GM23338 (cell line): ENCODE results near the gene OR1J1. TPM values are rescaled to one million over a fixed set of nuclear protein-coding genes. Genes with fewer than 3 reads are reported as not detected.

ENCODE experiments used
- ATAC-seq: fragments of 200-7000 bp; cut with Tn5 transposase; 3 replicates; pipeline ENCODE4 v1.9.1; 2020
- DNase-seq: peaks from one replicate; pipeline ENCODE4 v3.0.0-alpha.2; 2015; ENCODE audit warnings: low spot score
- H2AFZ ChIP-seq: fragments of 200-600 bp; sonication (generic); 2 replicates; pipeline ENCODE4 v1.8.0; 2016; ENCODE audit warnings: antibody characterized with exemption, mild to moderate bottlenecking, moderate library complexity
- H3F3A ChIP-seq: fragments of 200-600 bp; sonication (generic); replicated peaks from 2 replicates; pipeline ENCODE4 v1.8.0; 2017; ENCODE audit warnings: antibody characterized with exemption, mixed run types, low read depth
- H3K27ac ChIP-seq: fragments of 200-600 bp; sonication (generic); 2 replicates; pipeline ENCODE4 v1.6.1; 2016; ENCODE audit warnings: low read depth
- H3K27me3 ChIP-seq: fragments of 200-600 bp; sonication (generic); 2 replicates; pipeline ENCODE4 v1.8.0; 2016; ENCODE audit warnings: mild to moderate bottlenecking, mixed run types, moderate library complexity; ENCODE audit not compliant: insufficient read depth
- H3K36me3 ChIP-seq: fragments of 200-600 bp; sonication (generic); 2 replicates; pipeline ENCODE4 v1.8.0; 2016; ENCODE audit warnings: mild to moderate bottlenecking; ENCODE audit not compliant: insufficient read depth
- H3K4me1 ChIP-seq: fragments of 200-600 bp; sonication (generic); 2 replicates; pipeline ENCODE4 v1.8.0; 2016; ENCODE audit warnings: mild to moderate bottlenecking, moderate library complexity; ENCODE audit not compliant: insufficient read depth
- H3K4me2 ChIP-seq: fragments of 200-600 bp; sonication (generic); 2 replicates; pipeline ENCODE4 v1.7.1; 2017; ENCODE audit warnings: mixed run types
- H3K4me3 ChIP-seq: fragments of 200-600 bp; sonication (generic); 2 replicates; pipeline ENCODE4 v1.6.1; 2016; ENCODE audit warnings: mixed run types
- H3K79me2 ChIP-seq: fragments of 200-600 bp; sonication (generic); replicated peaks from 2 replicates; pipeline ENCODE4 v1.8.0; 2017; ENCODE audit warnings: mild to moderate bottlenecking; ENCODE audit not compliant: insufficient read depth
- H3K9me2 ChIP-seq: fragments of 200-600 bp; sonication (generic); 2 replicates; pipeline ENCODE4 v1.8.0; 2017; ENCODE audit not compliant: insufficient read depth
- H4K20me1 ChIP-seq: fragments of 200-600 bp; sonication (generic); replicated peaks from 2 replicates; pipeline ENCODE4 v1.8.0; 2017; ENCODE audit warnings: mild to moderate bottlenecking; ENCODE audit not compliant: insufficient read depth
- H3K27ac Mint-ChIP-seq: 2 replicates; pipeline ENCODE4 v1.8.0; 2020; ENCODE audit warnings: inconsistent platforms, mild to moderate bottlenecking, moderate library complexity, mixed read lengths
- H3K27me3 Mint-ChIP-seq: 3 replicates; pipeline ENCODE4 v1.8.0; 2022; ENCODE audit warnings: low read depth, mild to moderate bottlenecking, moderate library complexity, mixed read lengths, inconsistent platforms; ENCODE audit not compliant: insufficient read depth, poor library complexity
- H3K36me3 Mint-ChIP-seq: 3 replicates; pipeline ENCODE4 v1.8.0; 2021; ENCODE audit warnings: low read depth, mild to moderate bottlenecking, inconsistent platforms, moderate library complexity, mixed read lengths
- H3K4me1 Mint-ChIP-seq: 3 replicates; pipeline ENCODE4 v1.8.0; 2020; ENCODE audit warnings: mild to moderate bottlenecking, inconsistent platforms, mixed read lengths
- H3K4me3 Mint-ChIP-seq: 3 replicates; pipeline ENCODE4 v1.8.0; 2021; ENCODE audit warnings: moderate library complexity, mild to moderate bottlenecking, inconsistent platforms, mixed read lengths
- H3K9me3 Mint-ChIP-seq: 3 replicates; pipeline ENCODE4 v1.8.0; 2020; ENCODE audit warnings: moderate library complexity, mild to moderate bottlenecking, inconsistent platforms, mixed read lengths
- EZH2 ChIP-seq: fragments of 200-600 bp; sonication (generic); IDR thresholded peaks from one replicate; pipeline ENCODE4 v1.8.0; 2017; ENCODE audit warnings: antibody characterized with exemption, mild to moderate bottlenecking, low read depth; ENCODE audit not compliant: unreplicated experiment
- JUNB ChIP-seq: IDR thresholded peaks from one replicate; pipeline ENCODE4 v1.6.1; 2016; ENCODE audit warnings: antibody characterized with exemption; ENCODE audit not compliant: unreplicated experiment
- ZNF331 ChIP-seq: fragments of 250-450 bp; sonication (Bioruptor Pico); IDR thresholded peaks from 2 replicates; pipeline ENCODE4 v1.5.0; 2020; ENCODE audit warnings: low read depth, mild to moderate bottlenecking, moderate library complexity
- polyA plus RNA-seq: library from polyadenylated mRNA; unstranded; fragments of >200 nt; fragmentation: Nextera tagmentation; extraction: Ambion mirVana; gene quantifications from 2 replicates; pipeline ENCODE4 v1.2.1, GENCODE V29; 2016
- total RNA-seq: library from RNA; depleted of rRNA; stranded (reverse); fragments of >200 nt; shearing (Covaris generic); gene quantifications from 2 replicates; pipeline ENCODE4 v1.2.3, GENCODE V29; 2014
- TF ChIP-seq, protein P1 (sequence below): IDR thresholded peaks from 2 replicates; pipeline ENCODE4 v1.6.1; 2016; ENCODE audit warnings: antibody characterized with exemption
- TF ChIP-seq, protein P2 (sequence below), 2 experiments: fragments of 200-600 bp in 1 of 2; sonication (generic) in 1 of 2; conservative IDR thresholded peaks; 2 replicates each; pipeline versions ENCODE4 v1.5.1 to v1.6.1; 2016 to 2017; ENCODE audit warnings: antibody characterized with exemption in 2 of 2, low read depth in 2 of 2, mild to moderate bottlenecking in 2 of 2, moderate library complexity in 1 of 2
- TF ChIP-seq, protein P3 (sequence below): fragments of 250-450 bp; sonication (Bioruptor Pico); IDR thresholded peaks from 2 replicates; pipeline ENCODE4 v1.5.0; 2020; ENCODE audit warnings: mild to moderate bottlenecking, moderate library complexity

The OR1J1 gene
- total and polyA plus RNA-seq, 2 experiments from 2014 or later, result not detected

DNA sequence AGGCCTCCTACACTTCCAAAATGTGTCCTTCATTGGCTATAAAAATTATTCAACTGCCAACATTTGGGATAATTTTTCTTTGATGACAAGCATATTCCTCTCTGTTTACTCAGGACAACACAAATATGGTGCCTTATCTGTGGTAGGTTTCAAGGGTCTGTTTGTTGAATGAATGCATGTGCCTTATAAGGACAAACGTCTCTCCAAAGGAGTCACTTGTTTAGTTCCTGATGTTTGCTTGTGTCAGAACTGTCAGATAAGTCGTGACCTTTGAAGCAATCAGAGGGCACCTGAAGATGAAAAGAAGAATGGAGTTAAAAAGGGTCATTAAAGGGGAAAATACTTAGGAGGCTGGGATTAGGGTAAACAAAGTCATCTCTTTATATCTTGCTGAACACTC lies 29.2 kb upstream of the OR1J1 start:
- peaks cover 43% of the 10 kb centered on the region for H3K9me3 Mint-ChIP-seq
- Histone ChIP-seq H3K27me3 (0 out of 2 replicates have a peak, but pooled peaks cover 2% of the 10 kb centered on the region), H4K20me1 (no peaks in the 10 kb centered on the region), H3K4me2 (no peak overlapping the region), H3K36me3 (no peaks in the 10 kb centered on the region), H3K4me3 (no peak overlapping the region), H3K4me1 (no peaks in the 10 kb centered on the region), H3K79me2 (no peaks in the 10 kb centered on the region), H2AFZ (no peak overlapping the region), H3K27ac (no peak overlapping the region), H3K9me2 (no peaks in the 10 kb centered on the region), H3F3A (no peaks in the 10 kb centered on the region)
- no peak for DNase-seq
- TF ChIP-seq, protein P1, sequence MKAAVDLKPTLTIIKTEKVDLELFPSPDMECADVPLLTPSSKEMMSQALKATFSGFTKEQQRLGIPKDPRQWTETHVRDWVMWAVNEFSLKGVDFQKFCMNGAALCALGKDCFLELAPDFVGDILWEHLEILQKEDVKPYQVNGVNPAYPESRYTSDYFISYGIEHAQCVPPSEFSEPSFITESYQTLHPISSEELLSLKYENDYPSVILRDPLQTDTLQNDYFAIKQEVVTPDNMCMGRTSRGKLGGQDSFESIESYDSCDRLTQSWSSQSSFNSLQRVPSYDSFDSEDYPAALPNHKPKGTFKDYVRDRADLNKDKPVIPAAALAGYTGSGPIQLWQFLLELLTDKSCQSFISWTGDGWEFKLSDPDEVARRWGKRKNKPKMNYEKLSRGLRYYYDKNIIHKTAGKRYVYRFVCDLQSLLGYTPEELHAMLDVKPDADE, result no peak
- TF ChIP-seq JUNB (no peak), ZNF331 (CRISPR knock-in tag) (no peak), EZH2 (no peak)
- no peak overlapping the region for H3K27ac Mint-ChIP-seq
- no peak for ATAC-seq
- H3K27me3 Mint-ChIP-seq, result peaks cover 2% of the 10 kb centered on the region
- H3K4me3 Mint-ChIP-seq, result no peak overlapping the region
- H3K36me3 Mint-ChIP-seq, result peaks cover 9% of the 10 kb centered on the region
- H3K4me1 Mint-ChIP-seq, result no peaks in the 10 kb centered on the region

DNA sequence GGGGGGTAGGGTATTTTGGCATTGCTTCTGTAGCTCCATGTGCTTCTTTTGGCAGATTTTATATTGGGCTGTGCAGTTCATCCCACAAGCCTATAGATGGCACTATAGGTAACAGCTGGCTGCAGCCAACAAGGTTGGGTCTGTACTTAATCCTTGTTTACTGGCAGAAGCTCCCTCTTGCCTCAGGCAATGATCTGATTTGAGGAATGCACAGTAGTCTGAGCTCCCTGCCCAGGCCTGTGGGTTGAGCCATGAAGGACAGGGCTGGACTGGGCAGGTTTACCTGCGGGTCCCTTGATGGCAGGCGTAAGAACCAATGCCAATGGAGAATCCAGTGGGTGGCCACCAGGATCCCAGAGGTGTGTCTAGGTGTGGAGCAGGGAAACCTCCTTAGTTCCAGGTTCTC lies 21.2 kb upstream of the OR1J1 start:
- peak; percentile 78 for DNase-seq
- Histone ChIP-seq H3K27me3 (no peaks in the 10 kb centered on the region; the same call in 1 of the 2 replicates), H3K4me2 (no peak overlapping the region), H2AFZ (no peak overlapping the region), H3K79me2 (no peaks in the 10 kb centered on the region), H3K4me1 (no peaks in the 10 kb centered on the region), H3K36me3 (no peaks in the 10 kb centered on the region; the same call in 1 of the 2 replicates), H4K20me1 (no peaks in the 10 kb centered on the region), H3K4me3 (no peak overlapping the region), H3K9me2 (no peaks in the 10 kb centered on the region), H3F3A (no peaks in the 10 kb centered on the region), H3K27ac (no peak overlapping the region)
- Mint-ChIP-seq H3K36me3 (no peaks in the 10 kb centered on the region; the same call in 1 of the 3 replicates), H3K27ac (no peak overlapping the region), H3K27me3 (peaks cover 8% of the 10 kb centered on the region), H3K4me3 (no peak overlapping the region), H3K4me1 (no peaks in the 10 kb centered on the region), H3K9me3 (peaks cover 91% of the 10 kb centered on the region)
- no peak for TF ChIP-seq JUNB
- TF ChIP-seq, protein P2, sequence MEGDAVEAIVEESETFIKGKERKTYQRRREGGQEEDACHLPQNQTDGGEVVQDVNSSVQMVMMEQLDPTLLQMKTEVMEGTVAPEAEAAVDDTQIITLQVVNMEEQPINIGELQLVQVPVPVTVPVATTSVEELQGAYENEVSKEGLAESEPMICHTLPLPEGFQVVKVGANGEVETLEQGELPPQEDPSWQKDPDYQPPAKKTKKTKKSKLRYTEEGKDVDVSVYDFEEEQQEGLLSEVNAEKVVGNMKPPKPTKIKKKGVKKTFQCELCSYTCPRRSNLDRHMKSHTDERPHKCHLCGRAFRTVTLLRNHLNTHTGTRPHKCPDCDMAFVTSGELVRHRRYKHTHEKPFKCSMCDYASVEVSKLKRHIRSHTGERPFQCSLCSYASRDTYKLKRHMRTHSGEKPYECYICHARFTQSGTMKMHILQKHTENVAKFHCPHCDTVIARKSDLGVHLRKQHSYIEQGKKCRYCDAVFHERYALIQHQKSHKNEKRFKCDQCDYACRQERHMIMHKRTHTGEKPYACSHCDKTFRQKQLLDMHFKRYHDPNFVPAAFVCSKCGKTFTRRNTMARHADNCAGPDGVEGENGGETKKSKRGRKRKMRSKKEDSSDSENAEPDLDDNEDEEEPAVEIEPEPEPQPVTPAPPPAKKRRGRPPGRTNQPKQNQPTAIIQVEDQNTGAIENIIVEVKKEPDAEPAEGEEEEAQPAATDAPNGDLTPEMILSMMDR (conservative IDR thresholded peaks at IDR 0.05; ENCODE audit: low read depth in 2 of 2), result peak; percentile 78 to 83
- peak; percentile 83 for ATAC-seq

DNA sequence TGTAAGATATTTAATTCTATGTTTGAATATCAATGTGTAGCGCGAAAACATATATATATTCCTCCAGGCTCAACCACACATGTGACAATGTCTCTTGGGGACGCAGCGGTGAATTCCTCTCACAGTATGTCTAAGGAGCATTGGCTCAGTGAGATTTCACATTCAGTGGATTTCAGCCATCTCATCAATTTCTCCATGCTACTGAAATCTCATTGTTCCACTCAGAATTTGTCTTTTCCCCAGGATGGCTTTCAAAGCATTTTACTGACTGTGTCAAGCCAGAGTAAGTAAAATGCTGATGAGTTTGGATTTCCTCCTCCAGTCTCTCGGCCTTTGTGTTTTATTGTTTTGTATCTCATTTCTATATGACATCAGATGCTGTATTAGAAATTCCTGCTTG lies 1.3 kb upstream of the OR1J1 start:
- H3K9me3 Mint-ChIP-seq, result peaks cover 83% of the 10 kb centered on the region
- ATAC-seq, result no peak
- no peak overlapping the region for H3K27ac ChIP-seq
- TF ChIP-seq, protein P3, sequence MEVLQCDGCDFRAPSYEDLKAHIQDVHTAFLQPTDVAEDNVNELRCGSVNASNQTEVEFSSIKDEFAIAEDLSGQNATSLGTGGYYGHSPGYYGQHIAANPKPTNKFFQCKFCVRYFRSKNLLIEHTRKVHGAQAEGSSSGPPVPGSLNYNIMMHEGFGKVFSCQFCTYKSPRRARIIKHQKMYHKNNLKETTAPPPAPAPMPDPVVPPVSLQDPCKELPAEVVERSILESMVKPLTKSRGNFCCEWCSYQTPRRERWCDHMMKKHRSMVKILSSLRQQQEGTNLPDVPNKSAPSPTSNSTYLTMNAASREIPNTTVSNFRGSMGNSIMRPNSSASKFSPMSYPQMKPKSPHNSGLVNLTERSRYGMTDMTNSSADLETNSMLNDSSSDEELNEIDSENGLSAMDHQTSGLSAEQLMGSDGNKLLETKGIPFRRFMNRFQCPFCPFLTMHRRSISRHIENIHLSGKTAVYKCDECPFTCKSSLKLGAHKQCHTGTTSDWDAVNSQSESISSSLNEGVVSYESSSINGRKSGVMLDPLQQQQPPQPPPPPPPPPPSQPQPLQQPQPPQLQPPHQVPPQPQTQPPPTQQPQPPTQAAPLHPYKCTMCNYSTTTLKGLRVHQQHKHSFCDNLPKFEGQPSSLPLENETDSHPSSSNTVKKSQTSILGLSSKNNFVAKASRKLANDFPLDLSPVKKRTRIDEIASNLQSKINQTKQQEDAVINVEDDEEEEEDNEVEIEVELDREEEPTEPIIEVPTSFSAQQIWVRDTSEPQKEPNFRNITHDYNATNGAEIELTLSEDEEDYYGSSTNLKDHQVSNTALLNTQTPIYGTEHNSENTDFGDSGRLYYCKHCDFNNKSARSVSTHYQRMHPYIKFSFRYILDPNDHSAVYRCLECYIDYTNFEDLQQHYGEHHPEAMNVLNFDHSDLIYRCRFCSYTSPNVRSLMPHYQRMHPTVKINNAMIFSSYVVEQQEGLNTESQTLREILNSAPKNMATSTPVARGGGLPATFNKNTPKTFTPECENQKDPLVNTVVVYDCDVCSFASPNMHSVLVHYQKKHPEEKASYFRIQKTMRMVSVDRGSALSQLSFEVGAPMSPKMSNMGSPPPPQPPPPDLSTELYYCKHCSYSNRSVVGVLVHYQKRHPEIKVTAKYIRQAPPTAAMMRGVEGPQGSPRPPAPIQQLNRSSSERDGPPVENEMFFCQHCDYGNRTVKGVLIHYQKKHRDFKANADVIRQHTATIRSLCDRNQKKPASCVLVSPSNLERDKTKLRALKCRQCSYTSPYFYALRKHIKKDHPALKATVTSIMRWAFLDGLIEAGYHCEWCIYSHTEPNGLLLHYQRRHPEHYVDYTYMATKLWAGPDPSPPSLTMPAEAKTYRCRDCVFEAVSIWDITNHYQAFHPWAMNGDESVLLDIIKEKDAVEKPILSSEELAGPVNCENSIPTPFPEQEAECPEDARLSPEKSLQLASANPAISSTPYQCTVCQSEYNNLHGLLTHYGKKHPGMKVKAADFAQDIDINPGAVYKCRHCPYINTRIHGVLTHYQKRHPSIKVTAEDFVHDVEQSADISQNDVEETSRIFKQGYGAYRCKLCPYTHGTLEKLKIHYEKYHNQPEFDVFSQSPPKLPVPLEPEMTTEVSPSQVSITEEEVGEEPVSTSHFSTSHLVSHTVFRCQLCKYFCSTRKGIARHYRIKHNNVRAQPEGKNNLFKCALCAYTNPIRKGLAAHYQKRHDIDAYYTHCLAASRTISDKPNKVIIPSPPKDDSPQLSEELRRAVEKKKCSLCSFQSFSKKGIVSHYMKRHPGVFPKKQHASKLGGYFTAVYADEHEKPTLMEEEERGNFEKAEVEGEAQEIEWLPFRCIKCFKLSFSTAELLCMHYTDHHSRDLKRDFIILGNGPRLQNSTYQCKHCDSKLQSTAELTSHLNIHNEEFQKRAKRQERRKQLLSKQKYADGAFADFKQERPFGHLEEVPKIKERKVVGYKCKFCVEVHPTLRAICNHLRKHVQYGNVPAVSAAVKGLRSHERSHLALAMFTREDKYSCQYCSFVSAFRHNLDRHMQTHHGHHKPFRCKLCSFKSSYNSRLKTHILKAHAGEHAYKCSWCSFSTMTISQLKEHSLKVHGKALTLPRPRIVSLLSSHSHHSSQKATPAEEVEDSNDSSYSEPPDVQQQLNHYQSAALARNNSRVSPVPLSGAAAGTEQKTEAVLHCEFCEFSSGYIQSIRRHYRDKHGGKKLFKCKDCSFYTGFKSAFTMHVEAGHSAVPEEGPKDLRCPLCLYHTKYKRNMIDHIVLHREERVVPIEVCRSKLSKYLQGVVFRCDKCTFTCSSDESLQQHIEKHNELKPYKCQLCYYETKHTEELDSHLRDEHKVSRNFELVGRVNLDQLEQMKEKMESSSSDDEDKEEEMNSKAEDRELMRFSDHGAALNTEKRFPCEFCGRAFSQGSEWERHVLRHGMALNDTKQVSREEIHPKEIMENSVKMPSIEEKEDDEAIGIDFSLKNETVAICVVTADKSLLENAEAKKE (CRISPR knock-in tag), result no peak

More for the DNA sequence above, 1.3 kb upstream of the OR1J1 start:
- Histone ChIP-seq H3K4me2 (no peak overlapping the region), H4K20me1 (no peaks in the 10 kb centered on the region), H3K79me2 (no peaks in the 10 kb centered on the region), H3K27me3 (no peaks in the 10 kb centered on the region), H3F3A (no peaks in the 10 kb centered on the region), H2AFZ (no peak overlapping the region), H3K36me3 (no peaks in the 10 kb centered on the region), H3K9me2 (no peaks in the 10 kb centered on the region), H3K4me3 (no peak overlapping the region), H3K4me1 (no peaks in the 10 kb centered on the region)
- no peaks in the 10 kb centered on the region for H3K4me1 Mint-ChIP-seq
- no peak overlapping the region for H3K27ac Mint-ChIP-seq
- no peaks in the 10 kb centered on the region; the same call in 2 of the 3 replicates for H3K36me3 Mint-ChIP-seq
- H3K4me3 Mint-ChIP-seq, result no peak overlapping the region
- no peak for DNase-seq
- peaks cover 6% of the 10 kb centered on the region for H3K27me3 Mint-ChIP-seq
